SK-N-SH (cell line): ENCODE results near the gene CHML. TPM values are rescaled to one million over a fixed set of nuclear protein-coding genes. Genes with fewer than 3 reads are reported as not detected.

ENCODE experiments used
- CTCF ChIA-PET: fragments of 300-600, 350-600 bp; formaldehyde crosslinking; extraction: SDS; loops from one replicate; lab custom pipeline; 2021; lab: Yijun Ruan, JAX
- POLR2A ChIA-PET: fragments of 350-600 bp; sonication (Branson Sonifier 250); formaldehyde crosslinking; extraction: SDS; loops from one replicate; lab custom pipeline; 2020; ENCODE audit warnings: antibody characterized with exemption, inconsistent platforms; lab: Yijun Ruan, JAX
- DNase-seq: peaks from one replicate; pipeline ENCODE4 v3.0.0; 2012
- H2AFZ ChIP-seq: fragments of 200-600 bp; sonication (generic); 2 replicates; pipeline ENCODE4 v1.8.1; 2016; ENCODE audit warnings: antibody characterized with exemption, mild to moderate bottlenecking, low read depth
- H3F3A ChIP-seq: fragments of 200-600 bp; sonication (generic); replicated peaks from 2 replicates; pipeline ENCODE3; 2016; ENCODE audit warnings: antibody characterized with exemption, mild to moderate bottlenecking; ENCODE audit not compliant: insufficient read depth
- H3K27ac ChIP-seq, 2 experiments: fragments of 200-500 bp in 1 of 2; fragments of 200-600 bp in 1 of 2; sonication (Bioruptor generic) in 1 of 2; sonication (generic), shearing (Covaris generic) in 1 of 2; 2 replicates each; pipeline versions ENCODE4 v1.5.1 to v1.6.1; 2014 to 2016; ENCODE audit warnings: low read depth in 2 of 2, inconsistent platforms in 1 of 2, low read length in 1 of 2, mild to moderate bottlenecking in 1 of 2, mixed read lengths in 1 of 2
- H3K27me3 ChIP-seq: fragments of 200-600 bp; sonication (generic), shearing (Covaris generic); 2 replicates; pipeline ENCODE4 v1.6.1; 2016; ENCODE audit warnings: mixed run types; ENCODE audit not compliant: insufficient read depth
- H3K36me3 ChIP-seq, 2 experiments: fragments of 200-500 bp in 1 of 2; fragments of 200-600 bp in 1 of 2; sonication (Bioruptor generic) in 1 of 2; sonication (generic) in 1 of 2; replicated peaks in 1 of 2; 2 replicates each; pipeline versions ENCODE3 to v1.5.1; 2014 to 2016; ENCODE audit warnings: low read length in 1 of 2, mild to moderate bottlenecking in 1 of 2; ENCODE audit not compliant: insufficient read depth in 2 of 2, control insufficient read depth in 1 of 2
- H3K4me1 ChIP-seq, 2 experiments: fragments of 200-500 bp in 1 of 2; fragments of 200-600 bp in 1 of 2; sonication (Bioruptor generic) in 1 of 2; sonication (generic), shearing (Covaris generic) in 1 of 2; 2 replicates each; pipeline versions ENCODE4 v1.5.1 to v1.6.1; 2014 to 2016; ENCODE audit warnings: low read depth in 1 of 2, low read length in 1 of 2, mixed run types in 1 of 2; ENCODE audit not compliant: insufficient read depth in 2 of 2, control insufficient read depth in 1 of 2
- H3K4me2 ChIP-seq: fragments of 200-600 bp; sonication (generic), shearing (Covaris generic); 2 replicates; pipeline ENCODE4 v1.6.1; 2017; ENCODE audit warnings: mixed run types
- H3K4me3 ChIP-seq, 2 experiments: fragments of 200-500 bp in 1 of 2; fragments of 200-600 bp in 1 of 2; sonication (Bioruptor generic) in 1 of 2; sonication (generic), shearing (Covaris generic) in 1 of 2; 2 replicates each; pipeline versions ENCODE4 v1.5.1 to v1.8.1; 2014 to 2016; ENCODE audit warnings: low read depth in 2 of 2, inconsistent platforms in 1 of 2, low read length in 1 of 2, mild to moderate bottlenecking in 1 of 2, mixed read lengths in 1 of 2, moderate library complexity in 1 of 2
- H3K79me2 ChIP-seq: fragments of 200-600 bp; sonication (generic); 2 replicates; pipeline ENCODE4 v1.8.1; 2017; ENCODE audit warnings: mild to moderate bottlenecking; ENCODE audit not compliant: insufficient read depth
- H3K9ac ChIP-seq: fragments of 200-600 bp; sonication (generic); 2 replicates; pipeline ENCODE4 v1.6.1; 2017; ENCODE audit warnings: mixed run types
- H3K9me2 ChIP-seq: fragments of 200-600 bp; sonication (generic); 2 replicates; pipeline ENCODE4 v1.6.1; 2017; ENCODE audit warnings: mixed run types
- H3K9me3 ChIP-seq: fragments of 200-600 bp; sonication (generic); 2 replicates; pipeline ENCODE4 v1.6.1; 2017; ENCODE audit warnings: mixed run types, mild to moderate bottlenecking, moderate library complexity
- H4K20me1 ChIP-seq: fragments of 200-600 bp; sonication (generic); 2 replicates; pipeline ENCODE4 v1.6.1; 2017; ENCODE audit warnings: mild to moderate bottlenecking, mixed run types; ENCODE audit not compliant: insufficient read depth
- CHD2 ChIP-seq: fragments of 150-350 bp; IDR thresholded peaks from 2 replicates; pipeline ENCODE4 v1.6.1; 2018; ENCODE audit warnings: low read length; ENCODE audit not compliant: partially characterized antibody
- ELF1 ChIP-seq: IDR thresholded peaks from 2 replicates; pipeline ENCODE4 v1.4.0; 2012
- FOSL2 ChIP-seq: IDR thresholded peaks from 2 replicates; pipeline ENCODE4 v1.4.0; 2012; ENCODE audit warnings: low read depth, mild to moderate bottlenecking, moderate library complexity, borderline replicate concordance
- FOXM1 ChIP-seq: IDR thresholded peaks from 2 replicates; pipeline ENCODE4 v1.4.0; 2012; ENCODE audit warnings: low read depth, mild to moderate bottlenecking
- MEF2A ChIP-seq: IDR thresholded peaks from 2 replicates; pipeline ENCODE4 v1.4.0; 2012; ENCODE audit warnings: low read depth, borderline replicate concordance
- NFIC ChIP-seq: IDR thresholded peaks from 2 replicates; pipeline ENCODE4 v1.4.0; 2012; ENCODE audit warnings: borderline replicate concordance
- NRF1 ChIP-seq: IDR thresholded peaks from 2 replicates; pipeline ENCODE4 v1.6.1; 2012; ENCODE audit warnings: low read depth, mild to moderate bottlenecking, low read length
- POLR2AphosphoS5 ChIP-seq: IDR thresholded peaks from 2 replicates; pipeline ENCODE4 v1.6.1; 2012; ENCODE audit warnings: low read depth, low read length
- RAD21 ChIP-seq: IDR thresholded peaks from 2 replicates; pipeline ENCODE4 v1.6.1; 2012; ENCODE audit warnings: mild to moderate bottlenecking, low read length
- SIN3A ChIP-seq: IDR thresholded peaks from 2 replicates; pipeline ENCODE4 v1.6.1; 2012; ENCODE audit warnings: low read depth, mild to moderate bottlenecking, low read length, moderate library complexity, borderline replicate concordance
- SMC3 ChIP-seq: IDR thresholded peaks from 2 replicates; pipeline ENCODE4 v1.6.1; 2012; ENCODE audit warnings: low read depth, low read length, improper control_type of control experiment
- TCF12 ChIP-seq: IDR thresholded peaks from 2 replicates; pipeline ENCODE4 v1.4.0; 2012
- YY1 ChIP-seq: IDR thresholded peaks from 2 replicates; pipeline ENCODE4 v1.4.0; 2012; ENCODE audit warnings: low read depth, mild to moderate bottlenecking
- WGBS: methylation state at CpG from one replicate; pipeline ENCODE4 v1.1.6; 2017; ENCODE audit warnings: low lambda C conversion rate; 5-methylcytosine and 5-hydroxymethylcytosine counted together
- polyA plus RNA-seq, 3 experiments: library from polyadenylated mRNA; depleted of rRNA; stranded (reverse); fragments of >200 nt; gene quantifications; 2 replicates each; pipeline ENCODE4 v1.2.3, GENCODE V29; 2012
- TF ChIP-seq, protein P1 (sequence below): IDR thresholded peaks from 2 replicates; pipeline ENCODE4 v1.4.0; 2012; ENCODE audit warnings: low read depth, borderline replicate concordance
- TF ChIP-seq, protein P2 (sequence below): fragments of 200-600 bp; sonication (generic); IDR thresholded peaks from 2 replicates; pipeline ENCODE4 v1.6.1; 2017; ENCODE audit warnings: antibody characterized with exemption, mild to moderate bottlenecking, moderate library complexity
- TF ChIP-seq, protein P3 (sequence below): IDR thresholded peaks from 2 replicates; pipeline ENCODE4; 2012
- TF ChIP-seq, protein P4 (sequence below): fragments of 150-350 bp; IDR thresholded peaks from 2 replicates; pipeline ENCODE4 v1.6.1; 2016; ENCODE audit warnings: mild to moderate bottlenecking, low read depth, low read length
- TF ChIP-seq, protein P5 (sequence below): IDR thresholded peaks from 2 replicates; pipeline ENCODE4 v1.4.0; 2012; ENCODE audit warnings: low read depth

The CHML gene
- polyA plus RNA-seq, 1 of the 3 experiments (the other 2 are of a cell fraction), result 3.0 TPM

DNA sequence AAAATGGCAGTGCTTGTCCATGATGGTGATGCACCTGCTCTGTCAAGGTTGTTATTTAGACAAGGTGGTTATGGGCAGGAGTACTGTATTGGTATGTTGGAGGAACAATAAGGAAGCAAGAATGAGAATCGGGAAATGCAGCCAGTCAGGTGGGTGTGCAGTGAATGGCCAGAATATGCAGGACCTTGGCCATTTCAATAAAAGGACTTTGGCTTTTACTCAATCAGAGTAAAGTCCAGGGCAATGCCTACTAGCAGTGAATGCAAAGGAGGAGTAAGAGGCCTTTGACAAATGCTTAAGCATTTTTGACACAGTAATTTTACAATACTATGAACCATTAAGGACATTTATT lies 2.4 kb upstream of the CHML start:
- Histone ChIP-seq H3K4me1 (peaks cover 5 to 14% of the 10 kb centered on the region in 2 experiments), H3K27me3 (no peaks in the 10 kb centered on the region), H3K9me2 (no peaks in the 10 kb centered on the region), H3K79me2 (peaks cover 19% of the 10 kb centered on the region), H2AFZ (no peak overlapping the region), H3K4me3 (no peak overlapping the region), H3K27ac (no peak overlapping the region), H3K36me3 (no peaks in the 10 kb centered on the region), H3F3A (no peaks in the 10 kb centered on the region), H3K9ac (no peak overlapping the region), H3K9me3 (no peaks in the 10 kb centered on the region), H3K4me2 (no peak overlapping the region), H4K20me1 (no peaks in the 10 kb centered on the region)
- no peak for DNase-seq
- WGBS, result 68% methylated on average over 1 of the region's 1 CpG
- no peak for TF ChIP-seq MEF2A
- POLR2A ChIA-PET, result no interaction called here
- CTCF ChIA-PET, result interaction anchor here (0.6 to 1.9 kb wide), 4 partner anchors 13 to 119 kb away, joined by 3 to 7 read pairs (median 3); no protein-coding TSS in a partner anchor

DNA sequence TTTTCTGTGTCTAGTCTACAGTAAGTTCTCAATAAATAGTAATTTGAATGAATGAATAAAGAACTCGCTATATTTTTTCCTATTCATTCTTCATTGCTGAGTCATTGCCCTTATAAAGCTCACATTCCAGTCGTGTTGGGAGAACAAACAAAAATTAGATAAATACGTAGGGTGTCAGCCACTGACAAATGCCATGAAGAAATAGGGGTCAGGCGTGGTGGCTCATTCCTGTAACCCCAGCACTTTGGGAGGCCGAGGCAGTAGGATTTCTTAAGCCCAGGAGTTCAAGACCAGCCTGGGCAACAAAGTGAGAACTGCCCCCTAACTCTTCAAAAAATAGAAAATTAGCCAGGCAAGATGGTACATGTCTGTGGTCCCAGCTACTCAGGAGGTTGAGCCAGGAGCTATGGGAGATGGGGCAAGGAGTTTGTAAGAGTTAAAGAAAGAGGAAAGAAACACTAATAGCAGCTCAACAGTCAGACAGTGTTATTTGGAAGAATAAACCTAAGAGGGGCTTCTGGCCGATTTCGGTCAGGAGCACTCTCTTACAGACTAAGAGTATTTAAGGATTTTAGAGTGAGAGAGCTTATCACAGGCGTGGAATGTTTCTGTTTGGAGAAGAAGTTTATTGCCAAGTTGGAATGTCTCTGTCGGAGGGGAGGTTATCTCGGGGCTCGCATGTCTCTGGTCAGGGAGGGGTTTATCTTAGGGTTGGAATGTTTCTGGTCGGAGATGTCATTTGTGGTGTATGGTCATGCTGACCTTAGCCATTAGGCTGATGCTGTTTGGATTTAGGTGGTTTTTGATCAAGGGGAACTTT lies 1.8 kb upstream of the CHML start:
- H3K27ac ChIP-seq, result no peak overlapping the region
- WGBS, result 78% methylated on average over 12 of the region's 12 CpGs

More for the DNA sequence above, 1.8 kb upstream of the CHML start:
- Histone ChIP-seq H3K27me3 (no peaks in the 10 kb centered on the region), H3K9me3 (no peaks in the 10 kb centered on the region), H3K4me2 (no peak overlapping the region), H3K36me3 (no peaks in the 10 kb centered on the region), H3K4me1 (peaks cover 11 to 20% of the 10 kb centered on the region in 2 experiments), H3K9me2 (no peaks in the 10 kb centered on the region), H3K79me2 (peaks cover 24% of the 10 kb centered on the region), H2AFZ (no peak overlapping the region), H3K9ac (no peak overlapping the region), H3F3A (no peaks in the 10 kb centered on the region), H4K20me1 (no peaks in the 10 kb centered on the region), H3K4me3 (no peak overlapping the region)
- ChIA-PET POLR2A (no interaction called here), CTCF (interaction anchor here (1.9 kb wide), 1 partner anchor 31 kb away, joined by 7 read pairs; no protein-coding TSS in a partner anchor)
- no peak for DNase-seq
- no peak for TF ChIP-seq RAD21
- TF ChIP-seq, protein P1, sequence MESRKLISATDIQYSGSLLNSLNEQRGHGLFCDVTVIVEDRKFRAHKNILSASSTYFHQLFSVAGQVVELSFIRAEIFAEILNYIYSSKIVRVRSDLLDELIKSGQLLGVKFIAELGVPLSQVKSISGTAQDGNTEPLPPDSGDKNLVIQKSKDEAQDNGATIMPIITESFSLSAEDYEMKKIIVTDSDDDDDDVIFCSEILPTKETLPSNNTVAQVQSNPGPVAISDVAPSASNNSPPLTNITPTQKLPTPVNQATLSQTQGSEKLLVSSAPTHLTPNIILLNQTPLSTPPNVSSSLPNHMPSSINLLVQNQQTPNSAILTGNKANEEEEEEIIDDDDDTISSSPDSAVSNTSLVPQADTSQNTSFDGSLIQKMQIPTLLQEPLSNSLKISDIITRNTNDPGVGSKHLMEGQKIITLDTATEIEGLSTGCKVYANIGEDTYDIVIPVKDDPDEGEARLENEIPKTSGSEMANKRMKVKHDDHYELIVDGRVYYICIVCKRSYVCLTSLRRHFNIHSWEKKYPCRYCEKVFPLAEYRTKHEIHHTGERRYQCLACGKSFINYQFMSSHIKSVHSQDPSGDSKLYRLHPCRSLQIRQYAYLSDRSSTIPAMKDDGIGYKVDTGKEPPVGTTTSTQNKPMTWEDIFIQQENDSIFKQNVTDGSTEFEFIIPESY, result no peak
- TF ChIP-seq, protein P2, sequence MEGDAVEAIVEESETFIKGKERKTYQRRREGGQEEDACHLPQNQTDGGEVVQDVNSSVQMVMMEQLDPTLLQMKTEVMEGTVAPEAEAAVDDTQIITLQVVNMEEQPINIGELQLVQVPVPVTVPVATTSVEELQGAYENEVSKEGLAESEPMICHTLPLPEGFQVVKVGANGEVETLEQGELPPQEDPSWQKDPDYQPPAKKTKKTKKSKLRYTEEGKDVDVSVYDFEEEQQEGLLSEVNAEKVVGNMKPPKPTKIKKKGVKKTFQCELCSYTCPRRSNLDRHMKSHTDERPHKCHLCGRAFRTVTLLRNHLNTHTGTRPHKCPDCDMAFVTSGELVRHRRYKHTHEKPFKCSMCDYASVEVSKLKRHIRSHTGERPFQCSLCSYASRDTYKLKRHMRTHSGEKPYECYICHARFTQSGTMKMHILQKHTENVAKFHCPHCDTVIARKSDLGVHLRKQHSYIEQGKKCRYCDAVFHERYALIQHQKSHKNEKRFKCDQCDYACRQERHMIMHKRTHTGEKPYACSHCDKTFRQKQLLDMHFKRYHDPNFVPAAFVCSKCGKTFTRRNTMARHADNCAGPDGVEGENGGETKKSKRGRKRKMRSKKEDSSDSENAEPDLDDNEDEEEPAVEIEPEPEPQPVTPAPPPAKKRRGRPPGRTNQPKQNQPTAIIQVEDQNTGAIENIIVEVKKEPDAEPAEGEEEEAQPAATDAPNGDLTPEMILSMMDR, result no peak
- TF ChIP-seq, protein P3, sequence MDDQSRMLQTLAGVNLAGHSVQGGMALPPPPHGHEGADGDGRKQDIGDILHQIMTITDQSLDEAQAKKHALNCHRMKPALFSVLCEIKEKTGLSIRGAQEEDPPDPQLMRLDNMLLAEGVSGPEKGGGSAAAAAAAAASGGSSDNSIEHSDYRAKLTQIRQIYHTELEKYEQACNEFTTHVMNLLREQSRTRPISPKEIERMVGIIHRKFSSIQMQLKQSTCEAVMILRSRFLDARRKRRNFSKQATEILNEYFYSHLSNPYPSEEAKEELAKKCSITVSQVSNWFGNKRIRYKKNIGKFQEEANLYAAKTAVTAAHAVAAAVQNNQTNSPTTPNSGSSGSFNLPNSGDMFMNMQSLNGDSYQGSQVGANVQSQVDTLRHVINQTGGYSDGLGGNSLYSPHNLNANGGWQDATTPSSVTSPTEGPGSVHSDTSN, result no peak
- TF ChIP-seq SMC3, result no peak
- TF ChIP-seq CHD2, result no peak
- TF ChIP-seq, protein P4, sequence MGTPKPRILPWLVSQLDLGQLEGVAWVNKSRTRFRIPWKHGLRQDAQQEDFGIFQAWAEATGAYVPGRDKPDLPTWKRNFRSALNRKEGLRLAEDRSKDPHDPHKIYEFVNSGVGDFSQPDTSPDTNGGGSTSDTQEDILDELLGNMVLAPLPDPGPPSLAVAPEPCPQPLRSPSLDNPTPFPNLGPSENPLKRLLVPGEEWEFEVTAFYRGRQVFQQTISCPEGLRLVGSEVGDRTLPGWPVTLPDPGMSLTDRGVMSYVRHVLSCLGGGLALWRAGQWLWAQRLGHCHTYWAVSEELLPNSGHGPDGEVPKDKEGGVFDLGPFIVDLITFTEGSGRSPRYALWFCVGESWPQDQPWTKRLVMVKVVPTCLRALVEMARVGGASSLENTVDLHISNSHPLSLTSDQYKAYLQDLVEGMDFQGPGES, result no peak
- TF ChIP-seq POLR2AphosphoS5, result no peak
- TF ChIP-seq, protein P5, sequence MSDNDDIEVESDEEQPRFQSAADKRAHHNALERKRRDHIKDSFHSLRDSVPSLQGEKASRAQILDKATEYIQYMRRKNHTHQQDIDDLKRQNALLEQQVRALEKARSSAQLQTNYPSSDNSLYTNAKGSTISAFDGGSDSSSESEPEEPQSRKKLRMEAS, result no peak
- TF ChIP-seq NFIC, result no peak
- no peak for TF ChIP-seq FOSL2
- TF ChIP-seq SIN3A, result no peak
- no peak for TF ChIP-seq YY1
- TF ChIP-seq ELF1, result no peak
- no peak for TF ChIP-seq FOXM1
- TF ChIP-seq NRF1, result no peak
- TF ChIP-seq TCF12, result no peak
